Thyroid gland (tissue), 4 donors: ENCODE data around the gene PRLHR.

Experiments used
- POLR2A ChIP-seq, 2 donors: fragments of 450-650 bp; IDR thresholded peaks; one replicate each; pipeline ENCODE4 v1.6.1; 2017; ENCODE audit warnings: antibody characterized with exemption in 2 of 2, mild to moderate bottlenecking in 2 of 2, moderate library complexity in 1 of 2
- TF ChIP-seq, protein P1 (sequence below), 6 experiments: fragments of 200-600 bp in 3 of 6; fragments of 450-650 bp in 3 of 6; sonication (generic) in 3 of 6; IDR thresholded peaks; one replicate each; pipeline ENCODE4 v1.5.1; 2016 to 2019; ENCODE audit warnings: antibody characterized with exemption in 6 of 6, mild to moderate bottlenecking in 2 of 6, inconsistent platforms in 1 of 6, moderate library complexity in 1 of 6

DNA sequence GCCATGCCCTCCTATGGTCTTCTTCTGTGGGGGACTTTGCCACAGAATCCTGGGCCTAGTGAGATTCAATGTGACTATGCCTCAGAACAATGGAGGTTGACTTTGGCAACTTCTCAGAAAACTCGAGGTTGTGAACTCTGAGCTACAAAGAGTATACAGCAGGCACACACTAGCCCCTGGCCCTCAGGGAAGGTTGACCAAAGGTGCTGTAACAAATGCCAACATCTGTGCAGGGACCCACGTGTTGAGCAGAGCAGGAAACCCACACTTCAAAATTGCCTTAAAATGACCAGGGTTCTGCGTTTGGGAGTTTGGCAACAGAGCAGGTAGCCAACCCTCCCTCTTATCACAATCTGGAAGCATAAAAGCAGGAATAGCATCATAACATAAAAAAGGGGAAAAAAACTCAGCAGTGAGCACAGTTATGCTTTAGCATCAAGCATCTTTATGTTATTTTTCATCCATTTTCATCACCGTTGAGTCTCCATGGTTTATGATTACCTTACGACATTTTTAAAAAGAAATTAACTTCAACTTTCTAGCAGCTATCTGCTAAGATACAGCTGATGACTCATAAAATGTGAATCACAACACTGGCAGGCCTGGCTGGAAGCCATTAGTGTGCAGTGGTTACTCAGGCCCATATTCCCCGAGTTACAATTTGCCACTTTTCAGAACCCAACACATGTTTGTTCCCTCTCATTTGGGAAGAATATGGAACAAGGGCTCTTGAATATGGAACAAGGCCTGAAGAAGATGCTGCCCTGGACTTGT, 11.1 kb downstream of the PRLHR start:
- TF ChIP-seq, protein P1, sequence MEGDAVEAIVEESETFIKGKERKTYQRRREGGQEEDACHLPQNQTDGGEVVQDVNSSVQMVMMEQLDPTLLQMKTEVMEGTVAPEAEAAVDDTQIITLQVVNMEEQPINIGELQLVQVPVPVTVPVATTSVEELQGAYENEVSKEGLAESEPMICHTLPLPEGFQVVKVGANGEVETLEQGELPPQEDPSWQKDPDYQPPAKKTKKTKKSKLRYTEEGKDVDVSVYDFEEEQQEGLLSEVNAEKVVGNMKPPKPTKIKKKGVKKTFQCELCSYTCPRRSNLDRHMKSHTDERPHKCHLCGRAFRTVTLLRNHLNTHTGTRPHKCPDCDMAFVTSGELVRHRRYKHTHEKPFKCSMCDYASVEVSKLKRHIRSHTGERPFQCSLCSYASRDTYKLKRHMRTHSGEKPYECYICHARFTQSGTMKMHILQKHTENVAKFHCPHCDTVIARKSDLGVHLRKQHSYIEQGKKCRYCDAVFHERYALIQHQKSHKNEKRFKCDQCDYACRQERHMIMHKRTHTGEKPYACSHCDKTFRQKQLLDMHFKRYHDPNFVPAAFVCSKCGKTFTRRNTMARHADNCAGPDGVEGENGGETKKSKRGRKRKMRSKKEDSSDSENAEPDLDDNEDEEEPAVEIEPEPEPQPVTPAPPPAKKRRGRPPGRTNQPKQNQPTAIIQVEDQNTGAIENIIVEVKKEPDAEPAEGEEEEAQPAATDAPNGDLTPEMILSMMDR (IDR thresholded peaks at IDR 0.05) = no peak
- TF ChIP-seq POLR2A (IDR thresholded peaks at IDR 0.05) = no peak
